Measurements from ENCODE around the gene ALPK3.

Gene ALPK3

DNA sequence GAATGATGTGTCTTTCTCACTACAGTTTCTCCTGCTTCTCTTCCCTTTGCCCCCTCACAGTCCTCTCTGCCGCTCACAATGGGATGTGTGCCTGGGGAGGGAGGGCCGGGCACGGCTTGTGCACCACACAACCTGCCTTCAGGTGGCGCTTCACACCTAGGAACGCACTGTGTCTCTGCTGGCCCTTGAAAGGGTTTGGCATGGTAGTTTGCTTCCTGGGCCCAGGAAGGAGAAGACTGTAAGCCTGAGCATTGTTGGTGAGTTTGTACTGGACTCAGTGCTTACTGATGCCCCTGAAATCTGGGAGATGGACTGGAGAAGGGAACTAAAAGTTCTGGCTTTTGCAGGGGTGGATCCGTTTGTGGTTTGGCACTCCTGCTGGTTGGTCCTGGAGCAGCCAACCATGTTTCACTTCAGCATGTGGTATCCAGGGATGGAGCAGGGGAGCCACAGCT, 9.2 kb downstream of the ALPK3 start:
- TF ChIP-seq, protein P1, sequence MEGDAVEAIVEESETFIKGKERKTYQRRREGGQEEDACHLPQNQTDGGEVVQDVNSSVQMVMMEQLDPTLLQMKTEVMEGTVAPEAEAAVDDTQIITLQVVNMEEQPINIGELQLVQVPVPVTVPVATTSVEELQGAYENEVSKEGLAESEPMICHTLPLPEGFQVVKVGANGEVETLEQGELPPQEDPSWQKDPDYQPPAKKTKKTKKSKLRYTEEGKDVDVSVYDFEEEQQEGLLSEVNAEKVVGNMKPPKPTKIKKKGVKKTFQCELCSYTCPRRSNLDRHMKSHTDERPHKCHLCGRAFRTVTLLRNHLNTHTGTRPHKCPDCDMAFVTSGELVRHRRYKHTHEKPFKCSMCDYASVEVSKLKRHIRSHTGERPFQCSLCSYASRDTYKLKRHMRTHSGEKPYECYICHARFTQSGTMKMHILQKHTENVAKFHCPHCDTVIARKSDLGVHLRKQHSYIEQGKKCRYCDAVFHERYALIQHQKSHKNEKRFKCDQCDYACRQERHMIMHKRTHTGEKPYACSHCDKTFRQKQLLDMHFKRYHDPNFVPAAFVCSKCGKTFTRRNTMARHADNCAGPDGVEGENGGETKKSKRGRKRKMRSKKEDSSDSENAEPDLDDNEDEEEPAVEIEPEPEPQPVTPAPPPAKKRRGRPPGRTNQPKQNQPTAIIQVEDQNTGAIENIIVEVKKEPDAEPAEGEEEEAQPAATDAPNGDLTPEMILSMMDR (IDR thresholded peaks at IDR 0.05; ENCODE audit: control insufficient read depth, insufficient read depth, low read depth, low read length, missing control alignments) = peak; percentile 41
- no peak for DNase-seq (ENCODE audit: low read depth)

DNA sequence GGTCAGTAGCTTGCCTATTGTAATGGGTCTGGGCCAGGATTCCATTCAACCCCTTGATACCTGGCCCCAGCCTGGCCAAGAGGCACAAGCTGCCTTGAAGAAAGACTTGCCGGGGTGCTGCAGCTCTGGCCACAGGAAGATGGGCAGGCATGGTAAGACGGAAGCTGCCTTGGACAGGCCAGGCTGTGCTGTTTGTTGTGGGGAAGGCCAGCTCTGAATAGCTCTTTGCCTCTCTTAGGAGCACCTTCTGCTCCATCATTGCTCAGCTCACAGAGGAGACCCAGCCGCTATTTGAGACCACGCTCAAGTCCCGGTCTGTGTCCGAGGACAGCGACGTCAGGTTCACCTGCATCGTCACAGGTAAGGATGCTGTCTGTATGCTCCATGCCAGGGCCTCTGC, 10.1 kb downstream of the ALPK3 start:
- TF ChIP-seq, protein P1 (IDR thresholded peaks at IDR 0.05; ENCODE audit: control insufficient read depth, insufficient read depth, low read depth, low read length, missing control alignments) = no peak
- no peak overlapping the region for H3K4me3 ChIP-seq (ENCODE audit: control insufficient read depth, low read depth, low read length)
- DNase-seq (ENCODE audit: low read depth) = no peak

More for the DNA sequence above, 9.2 kb downstream of the ALPK3 start:
- H3K4me3 ChIP-seq (ENCODE audit: control insufficient read depth, low read depth, low read length) = no peak overlapping the region

- TF ChIP-seq, protein P1 (IDR thresholded peaks at IDR 0.05; ENCODE audit: control insufficient read depth, insufficient read depth, low read depth, low read length, missing control alignments) = no peak
- DNase-seq (ENCODE audit: low read depth) = no peak
- no peak overlapping the region for H3K4me3 ChIP-seq (ENCODE audit: control insufficient read depth, low read depth, low read length)
Measured at GRCh38 chr15:84828086-84828908, 11.1 kb downstream of the ALPK3 start.

GRCh38 chr15:84829428-84829827, 12.3 kb downstream of the ALPK3 start:
- no peak for DNase-seq (ENCODE audit: low read depth)
- TF ChIP-seq, protein P1 (IDR thresholded peaks at IDR 0.05; ENCODE audit: control insufficient read depth, insufficient read depth, low read depth, low read length, missing control alignments) = no peak
- H3K4me3 ChIP-seq (ENCODE audit: control insufficient read depth, low read depth, low read length) = no peak overlapping the region

GRCh38 chr15:84830036-84830435, 12.9 kb downstream of the ALPK3 start:
- DNase-seq (ENCODE audit: low read depth) = no peak
- no peak overlapping the region for H3K4me3 ChIP-seq (ENCODE audit: control insufficient read depth, low read depth, low read length)
- TF ChIP-seq, protein P1 (IDR thresholded peaks at IDR 0.05; ENCODE audit: control insufficient read depth, insufficient read depth, low read depth, low read length, missing control alignments) = no peak

- TF ChIP-seq, protein P1 (IDR thresholded peaks at IDR 0.05; ENCODE audit: control insufficient read depth, insufficient read depth, low read depth, low read length, missing control alignments) = no peak
- DNase-seq (ENCODE audit: low read depth) = no peak
- no peak overlapping the region for H3K4me3 ChIP-seq (ENCODE audit: control insufficient read depth, low read depth, low read length)
Measured at GRCh38 chr15:84831028-84831427, 13.9 kb downstream of the ALPK3 start.

Measured in AG09309 (cell line).